ENCODE measurements around the gene PPP1CB. TPM values are rescaled to one million over a fixed set of nuclear protein-coding genes. Genes with fewer than 3 reads are reported as not detected.

PPP1CB gene
- polyA plus RNA-seq, 1 of the 3 experiments (the other 2 are of a cell fraction) = 24.7 TPM

DNA sequence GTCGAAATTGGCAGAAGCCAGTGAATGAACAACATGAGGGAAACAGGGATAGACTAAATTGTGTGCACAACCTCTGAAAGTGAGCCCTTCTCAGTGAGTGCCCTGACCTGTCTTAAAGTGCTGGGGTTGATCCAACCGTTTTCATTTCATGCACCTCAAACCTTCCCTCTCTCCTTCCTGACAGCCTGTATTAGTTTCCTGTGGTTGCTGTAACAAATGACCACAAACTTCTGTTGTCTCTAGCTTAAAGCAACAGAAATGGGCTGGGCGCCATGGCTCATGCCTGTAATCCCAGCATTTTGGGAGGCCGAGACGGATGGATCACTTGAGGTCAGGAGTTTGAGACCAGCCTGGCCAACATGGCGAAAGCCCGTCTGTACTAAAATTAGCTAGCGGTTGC is 48.8 kb upstream of the PPP1CB start:
- Histone ChIP-seq H3K9ac (no peak overlapping the region), H3F3A (replicated peaks; ENCODE audit: insufficient read depth) (no peaks in the 10 kb centered on the region), H3K4me3 (ENCODE audit: low read depth in 2 of 2, low read length in 1 of 2) (no peak overlapping the region), H3K36me3 (replicated peaks in 1 of 2; ENCODE audit: control insufficient read depth in 1 of 2, insufficient read depth in 2 of 2, low read length in 1 of 2) (no peaks in the 10 kb centered on the region), H2AFZ (ENCODE audit: low read depth) (no peak overlapping the region), H3K4me2 (no peak overlapping the region), H3K27ac (ENCODE audit: low read depth in 2 of 2, low read length in 1 of 2) (no peak overlapping the region), H3K4me1 (ENCODE audit: control insufficient read depth in 1 of 2, insufficient read depth in 2 of 2, low read depth in 1 of 2, low read length in 1 of 2) (peaks cover 0 to 6% of the 10 kb centered on the region in 2 experiments; a peak in 1 of 4 replicates), H3K79me2 (ENCODE audit: insufficient read depth) (no peaks in the 10 kb centered on the region), H3K9me3 (no peaks in the 10 kb centered on the region), H4K20me1 (ENCODE audit: insufficient read depth) (no peaks in the 10 kb centered on the region), H3K9me2 (no peaks in the 10 kb centered on the region), H3K27me3 (ENCODE audit: insufficient read depth) (no peaks in the 10 kb centered on the region)
- DNase-seq = no peak
- TF ChIP-seq FOXJ3 (CRISPR knock-in tag; IDR thresholded peaks at IDR 0.05) = no peak
- no peak for TF ChIP-seq NFIC (IDR thresholded peaks at IDR 0.05; ENCODE audit: borderline replicate concordance)
- TF ChIP-seq CHD2 (IDR thresholded peaks at IDR 0.05; ENCODE audit: low read length, partially characterized antibody) = no peak
- TF ChIP-seq, protein P1, sequence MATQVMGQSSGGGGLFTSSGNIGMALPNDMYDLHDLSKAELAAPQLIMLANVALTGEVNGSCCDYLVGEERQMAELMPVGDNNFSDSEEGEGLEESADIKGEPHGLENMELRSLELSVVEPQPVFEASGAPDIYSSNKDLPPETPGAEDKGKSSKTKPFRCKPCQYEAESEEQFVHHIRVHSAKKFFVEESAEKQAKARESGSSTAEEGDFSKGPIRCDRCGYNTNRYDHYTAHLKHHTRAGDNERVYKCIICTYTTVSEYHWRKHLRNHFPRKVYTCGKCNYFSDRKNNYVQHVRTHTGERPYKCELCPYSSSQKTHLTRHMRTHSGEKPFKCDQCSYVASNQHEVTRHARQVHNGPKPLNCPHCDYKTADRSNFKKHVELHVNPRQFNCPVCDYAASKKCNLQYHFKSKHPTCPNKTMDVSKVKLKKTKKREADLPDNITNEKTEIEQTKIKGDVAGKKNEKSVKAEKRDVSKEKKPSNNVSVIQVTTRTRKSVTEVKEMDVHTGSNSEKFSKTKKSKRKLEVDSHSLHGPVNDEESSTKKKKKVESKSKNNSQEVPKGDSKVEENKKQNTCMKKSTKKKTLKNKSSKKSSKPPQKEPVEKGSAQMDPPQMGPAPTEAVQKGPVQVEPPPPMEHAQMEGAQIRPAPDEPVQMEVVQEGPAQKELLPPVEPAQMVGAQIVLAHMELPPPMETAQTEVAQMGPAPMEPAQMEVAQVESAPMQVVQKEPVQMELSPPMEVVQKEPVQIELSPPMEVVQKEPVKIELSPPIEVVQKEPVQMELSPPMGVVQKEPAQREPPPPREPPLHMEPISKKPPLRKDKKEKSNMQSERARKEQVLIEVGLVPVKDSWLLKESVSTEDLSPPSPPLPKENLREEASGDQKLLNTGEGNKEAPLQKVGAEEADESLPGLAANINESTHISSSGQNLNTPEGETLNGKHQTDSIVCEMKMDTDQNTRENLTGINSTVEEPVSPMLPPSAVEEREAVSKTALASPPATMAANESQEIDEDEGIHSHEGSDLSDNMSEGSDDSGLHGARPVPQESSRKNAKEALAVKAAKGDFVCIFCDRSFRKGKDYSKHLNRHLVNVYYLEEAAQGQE (IDR thresholded peaks at IDR 0.05; ENCODE audit: low read depth, low read length) = no peak
- TF ChIP-seq TEAD4 (IDR thresholded peaks at IDR 0.05; ENCODE audit: borderline replicate concordance, insufficient read depth) = no peak
- TF ChIP-seq EZH2phosphoT487 (IDR thresholded peaks at IDR 0.05; ENCODE audit: borderline replicate concordance, low read depth) = no peak
- TF ChIP-seq RXRA (IDR thresholded peaks at IDR 0.05; ENCODE audit: borderline replicate concordance, low read depth) = no peak
- TF ChIP-seq FOXM1 (IDR thresholded peaks at IDR 0.05; ENCODE audit: low read depth) = no peak
- no peak for TF ChIP-seq TAF1 (IDR thresholded peaks at IDR 0.05; ENCODE audit: borderline replicate concordance, low read depth, low read length)
- TF ChIP-seq RAD21 (IDR thresholded peaks at IDR 0.05; ENCODE audit: low read length) = no peak
- TF ChIP-seq TCF12 (IDR thresholded peaks at IDR 0.05) = no peak
- no peak for TF ChIP-seq GABPA (IDR thresholded peaks at IDR 0.05; ENCODE audit: low read depth)
- TF ChIP-seq JUND (IDR thresholded peaks at IDR 0.05) = no peak
- no peak for TF ChIP-seq EP300 (IDR thresholded peaks at IDR 0.05; ENCODE audit: borderline replicate concordance in 1 of 2, low read depth in 1 of 2, low read length in 1 of 2)
- no peak for TF ChIP-seq RFX5 (IDR thresholded peaks at IDR 0.05; ENCODE audit: low read length)
- no peak for TF ChIP-seq FOSL2 (IDR thresholded peaks at IDR 0.05; ENCODE audit: borderline replicate concordance, low read depth)
- no peak for TF ChIP-seq POLR2AphosphoS5 (IDR thresholded peaks at IDR 0.05; ENCODE audit: low read depth, low read length)
- no peak for TF ChIP-seq SIN3A (IDR thresholded peaks at IDR 0.05; ENCODE audit: borderline replicate concordance, low read depth, low read length)
- 89% methylated on average over 8 of the region's 8 CpGs for WGBS (ENCODE audit: low lambda C conversion rate)
- CTCF ChIA-PET = interaction anchor here (1.1 kb wide), 1 partner anchor 37 kb away, joined by 3 read pairs; no protein-coding TSS in a partner anchor
- POLR2A ChIA-PET = no interaction called here

Data from SK-N-SH (cell line).